HG03457 (cell line): ENCODE results near the gene L3MBTL3.
"Not testable (repeated sequence)": the region's sequence is repeated elsewhere in the genome, so short reads cannot be mapped to it uniquely, and the experiment has no call there.

Source experiments
- ATAC-seq: cut with Tn5 transposase; IDR thresholded peaks from one replicate; pipeline ENCODE4 v1.9.1; 2021; ENCODE audit warnings: moderate number of reproducible peaks; ENCODE audit not compliant: unreplicated experiment

L3MBTL3 gene

GRCh38 chr6:130134582-130134981 lies 116.2 kb downstream of the L3MBTL3 start:
- ATAC-seq = no peak

- ATAC-seq = no peak
Measured at GRCh38 chr6:130136798-130137197, 118.4 kb downstream of the L3MBTL3 start.

GRCh38 chr6:130138116-130138908 lies 119.9 kb downstream of the L3MBTL3 start:
- ATAC-seq = no peak

- ATAC-seq = no peak
Measured at GRCh38 chr6:130138909-130139242, 120.5 kb downstream of the L3MBTL3 start.

GRCh38 chr6:130140084-130140483 lies 121.7 kb downstream of the L3MBTL3 start:
- ATAC-seq = no peak

GRCh38 chr6:130143709-130144108 lies 125.3 kb downstream of the L3MBTL3 start:
- ATAC-seq = no peak

- ATAC-seq = no peak
Measured at GRCh38 chr6:130147111-130147510, 128.7 kb downstream of the L3MBTL3 start.

- ATAC-seq = no peak
Measured at GRCh38 chr6:130148181-130148580, 129.8 kb downstream of the L3MBTL3 start.

GRCh38 chr6:130149016-130149415 lies 130.6 kb downstream of the L3MBTL3 start:
- not testable (repeated sequence) for ATAC-seq

GRCh38 chr6:130150906-130151305 lies 132.5 kb downstream of the L3MBTL3 start:
- ATAC-seq = no peak

GRCh38 chr6:130152908-130153510 lies 134.6 kb downstream of the L3MBTL3 start:
- ATAC-seq = no peak

GRCh38 chr6:130156908-130157307 lies 138.5 kb downstream of the L3MBTL3 start:
- no peak for ATAC-seq

GRCh38 chr6:130158056-130158455 lies 139.7 kb downstream of the L3MBTL3 start:
- no peak for ATAC-seq

- ATAC-seq = no peak
Measured at GRCh38 chr6:130158548-130158947, 140.2 kb downstream of the L3MBTL3 start.

- ATAC-seq = no peak
Measured at GRCh38 chr6:130159956-130160355, 141.6 kb downstream of the L3MBTL3 start.

- no peak for ATAC-seq
Measured at GRCh38 chr6:130161683-130162404, 143.5 kb downstream of the L3MBTL3 start.

- ATAC-seq = no peak
Measured at GRCh38 chr6:130162421-130162820, 144.0 kb downstream of the L3MBTL3 start.

- no peak for ATAC-seq
Measured at GRCh38 chr6:130163266-130163665, 144.9 kb downstream of the L3MBTL3 start.

- ATAC-seq = no peak
Measured at GRCh38 chr6:130164251-130164650, 145.9 kb downstream of the L3MBTL3 start.

- ATAC-seq = no peak
Measured at GRCh38 chr6:130167655-130168054, 149.3 kb downstream of the L3MBTL3 start.

- ATAC-seq = not testable (repeated sequence)
Measured at GRCh38 chr6:130170160-130170559, 151.8 kb downstream of the L3MBTL3 start.
